Embryonic facial prominence (tissue), 1 donor: Measurements from ENCODE around the gene TBC1D7.
A peak's percentile ranks its signal among the peaks of the same experiment; 100 is the strongest.

Experiments used
- DNase-seq: peaks from one replicate; pipeline ENCODE4 v3.0.0-alpha.2; 2016; ENCODE audit errors: extremely low spot score

Gene TBC1D7

GRCh38 chr6:13319891-13320564, 8.3 kb downstream of the TBC1D7 start:
- no peak for DNase-seq

- DNase-seq: no peak
Measured at GRCh38 chr6:13318821-13319220, 9.5 kb downstream of the TBC1D7 start.

- no peak for DNase-seq
Measured at GRCh38 chr6:13315896-13316295, 12.4 kb downstream of the TBC1D7 start.

GRCh38 chr6:13314806-13315205, 13.5 kb downstream of the TBC1D7 start:
- no peak for DNase-seq

GRCh38 chr6:13311155-13311554, 17.2 kb downstream of the TBC1D7 start:
- DNase-seq: no peak

- no peak for DNase-seq
Measured at GRCh38 chr6:13308332-13308731, 20.0 kb downstream of the TBC1D7 start.

GRCh38 chr6:13307508-13307995, 20.8 kb downstream of the TBC1D7 start:
- no peak for DNase-seq

GRCh38 chr6:13305791-13306190, 22.5 kb downstream of the TBC1D7 start:
- no peak for DNase-seq

- no peak for DNase-seq
Measured at GRCh38 chr6:13305288-13305687, 23.0 kb downstream of the TBC1D7 start.

GRCh38 chr6:13304580-13305260, 23.6 kb downstream of the TBC1D7 start:
- DNase-seq: no peak

- DNase-seq: no peak
Measured at GRCh38 chr6:13304101-13304500, 24.2 kb downstream of the TBC1D7 start.

GRCh38 chr6:13303668-13304017, 24.7 kb downstream of the TBC1D7 start:
- peak; percentile 58 for DNase-seq

- no peak for DNase-seq
Measured at GRCh38 chr6:13302751-13303667, 25.3 kb downstream of the TBC1D7 start.

- no peak for DNase-seq
Measured at GRCh38 chr6:13302291-13302690, 26.0 kb downstream of the TBC1D7 start.

- no peak for DNase-seq
Measured at GRCh38 chr6:13300643-13301590, 27.4 kb downstream of the TBC1D7 start.

GRCh38 chr6:13299918-13300317, 28.4 kb downstream of the TBC1D7 start:
- no peak for DNase-seq

GRCh38 chr6:13299403-13299821, 28.9 kb downstream of the TBC1D7 start:
- DNase-seq: no peak

GRCh38 chr6:13298446-13298845, 29.9 kb downstream of the TBC1D7 start:
- DNase-seq: no peak

GRCh38 chr6:13297391-13297790, 30.9 kb downstream of the TBC1D7 start:
- DNase-seq: no peak

GRCh38 chr6:13296536-13296997, 31.8 kb downstream of the TBC1D7 start:
- DNase-seq: no peak

- DNase-seq: no peak
Measured at GRCh38 chr6:13295576-13295975, 32.8 kb downstream of the TBC1D7 start.
